Measurements from ENCODE around the gene ENKD1.
"Not testable (repeated sequence)": the region's sequence is repeated elsewhere in the genome, so short reads cannot be mapped to it uniquely, and the experiment has no call there.

Gene ENKD1

GRCh38 chr16:67699265-67699664, 32.7 kb upstream of the ENKD1 start:
- TF ChIP-seq, protein P1, sequence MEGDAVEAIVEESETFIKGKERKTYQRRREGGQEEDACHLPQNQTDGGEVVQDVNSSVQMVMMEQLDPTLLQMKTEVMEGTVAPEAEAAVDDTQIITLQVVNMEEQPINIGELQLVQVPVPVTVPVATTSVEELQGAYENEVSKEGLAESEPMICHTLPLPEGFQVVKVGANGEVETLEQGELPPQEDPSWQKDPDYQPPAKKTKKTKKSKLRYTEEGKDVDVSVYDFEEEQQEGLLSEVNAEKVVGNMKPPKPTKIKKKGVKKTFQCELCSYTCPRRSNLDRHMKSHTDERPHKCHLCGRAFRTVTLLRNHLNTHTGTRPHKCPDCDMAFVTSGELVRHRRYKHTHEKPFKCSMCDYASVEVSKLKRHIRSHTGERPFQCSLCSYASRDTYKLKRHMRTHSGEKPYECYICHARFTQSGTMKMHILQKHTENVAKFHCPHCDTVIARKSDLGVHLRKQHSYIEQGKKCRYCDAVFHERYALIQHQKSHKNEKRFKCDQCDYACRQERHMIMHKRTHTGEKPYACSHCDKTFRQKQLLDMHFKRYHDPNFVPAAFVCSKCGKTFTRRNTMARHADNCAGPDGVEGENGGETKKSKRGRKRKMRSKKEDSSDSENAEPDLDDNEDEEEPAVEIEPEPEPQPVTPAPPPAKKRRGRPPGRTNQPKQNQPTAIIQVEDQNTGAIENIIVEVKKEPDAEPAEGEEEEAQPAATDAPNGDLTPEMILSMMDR (IDR thresholded peaks at IDR 0.05; ENCODE audit: low read depth, low read length), result no peak
- H3K4me3 ChIP-seq (ENCODE audit: low read depth, low read length), result no peak overlapping the region

DNA sequence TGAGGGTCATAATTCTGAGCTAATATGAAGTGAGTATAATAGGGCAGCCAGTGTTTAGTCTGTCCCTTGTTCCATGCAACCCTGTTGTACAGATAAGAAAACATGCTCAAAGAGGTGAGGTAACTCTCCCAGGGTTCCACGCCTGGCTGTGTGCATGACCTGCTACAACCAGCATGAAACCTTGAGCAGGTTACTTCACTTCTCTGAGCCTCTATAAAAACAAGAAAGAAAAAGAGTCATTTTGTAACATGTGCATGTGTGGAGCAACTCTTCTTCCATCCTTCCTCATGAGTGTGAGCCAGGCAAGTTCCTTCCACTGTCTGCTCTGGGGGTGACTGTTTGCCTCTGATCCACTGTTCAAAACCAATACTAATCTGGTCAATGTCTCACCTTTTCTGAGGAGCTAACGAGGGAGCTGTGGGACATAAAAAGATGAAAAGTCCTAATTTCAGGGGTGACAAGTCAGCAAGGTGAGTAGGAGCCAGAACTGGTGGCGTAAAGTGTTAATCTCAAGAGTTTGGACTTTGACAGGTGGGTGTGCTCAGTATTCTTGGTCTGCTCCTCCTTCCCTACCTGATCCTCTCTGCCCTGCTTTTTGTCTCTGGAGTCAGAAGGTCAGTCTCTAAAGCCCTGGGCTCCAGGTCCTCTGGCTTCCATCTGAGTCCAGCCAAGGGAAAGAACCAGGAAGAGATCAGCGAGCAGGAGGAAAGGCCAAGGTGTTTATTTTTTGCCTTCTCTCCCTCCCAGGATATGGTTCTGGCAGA, 31.1 kb upstream of the ENKD1 start:
- no peak overlapping the region for H3K4me3 ChIP-seq (ENCODE audit: low read depth, low read length)
- TF ChIP-seq, protein P1 (IDR thresholded peaks at IDR 0.05; ENCODE audit: low read depth, low read length), result no peak

- no peak overlapping the region for H3K4me3 ChIP-seq (ENCODE audit: low read depth, low read length)
- TF ChIP-seq, protein P1 (IDR thresholded peaks at IDR 0.05; ENCODE audit: low read depth, low read length), result no peak
Observed at GRCh38 chr16:67694611-67695010, 28.1 kb upstream of the ENKD1 start.

GRCh38 chr16:67693517-67694285, 27.2 kb upstream of the ENKD1 start:
- not testable (repeated sequence) for H3K4me3 ChIP-seq (ENCODE audit: low read depth, low read length)

GRCh38 chr16:67685388-67686112, 19.0 kb upstream of the ENKD1 start:
- no peak overlapping the region for H3K4me3 ChIP-seq (ENCODE audit: low read depth, low read length)
- TF ChIP-seq, protein P1 (IDR thresholded peaks at IDR 0.05; ENCODE audit: low read depth, low read length), result no peak

- TF ChIP-seq, protein P1 (IDR thresholded peaks at IDR 0.05; ENCODE audit: low read depth, low read length), result no peak
- no peak overlapping the region for H3K4me3 ChIP-seq (ENCODE audit: low read depth, low read length)
Observed at GRCh38 chr16:67683767-67684166, 17.2 kb upstream of the ENKD1 start.

- no peak overlapping the region for H3K4me3 ChIP-seq (ENCODE audit: low read depth, low read length)
- TF ChIP-seq, protein P1 (IDR thresholded peaks at IDR 0.05; ENCODE audit: low read depth, low read length), result no peak
Observed at GRCh38 chr16:67679935-67680897, 13.7 kb upstream of the ENKD1 start.

Measured in WI38 (cell line).